AG04449 (cell line): ENCODE data around the gene RNF115.

Source experiments
- CTCF ChIA-PET: fragments of 350-600 bp; formaldehyde crosslinking; extraction: SDS; loops from one replicate; lab custom pipeline; 2021; ENCODE audit warnings: antibody characterized with exemption; lab: Yijun Ruan, JAX
- POLR2A ChIA-PET: fragments of 400-600, 350-600 bp; formaldehyde crosslinking; extraction: SDS; loops from one replicate; lab custom pipeline; 2020; ENCODE audit warnings: antibody characterized with exemption, inconsistent platforms; lab: Yijun Ruan, JAX
- DNase-seq: peaks from one replicate; pipeline ENCODE4 v3.0.0-alpha.2; 2010; ENCODE audit warnings: low read depth, low spot score
- H3K4me3 ChIP-seq: 2 replicates; pipeline ENCODE4 v1.5.1; 2011; ENCODE audit warnings: low read depth, mild to moderate bottlenecking, control low read depth, low read length
- CTCF ChIP-seq: IDR thresholded peaks from one replicate; pipeline ENCODE4 v1.5.1; 2011; ENCODE audit warnings: mild to moderate bottlenecking, moderate library complexity, low read length, control low read depth, inconsistent platforms; ENCODE audit not compliant: insufficient read depth; ENCODE audit errors: missing control alignments

The RNF115 gene

GRCh38 chr1:145823565-145824498 is at the start of gene RNF115, which contains the start of gene POLR3C:
Gene RNF115 (minus strand): TSS chr1:145824095. CDS start chr1:145823873, 222 bp downstream.
Gene POLR3C (plus strand): TSS chr1:145824200. CDS start chr1:145825777, 1,577 bp downstream.
- CTCF ChIA-PET = interaction anchor here (0.8 to 8.6 kb wide), 4 partner anchors 23 to 103 kb away, joined by 3 to 136 read pairs (median 8); partner anchors contain the start of gene NUDT17
- peak; percentile 36 for DNase-seq
- no peak for TF ChIP-seq CTCF
- H3K4me3 ChIP-seq = peak within 1 kb of the TSS; percentile 82
- POLR2A ChIA-PET = interaction anchor here (0.5 to 1.7 kb wide), 6 partner anchors 22 to 110 kb away, joined by 3 to 17 read pairs (median 6); partner anchors contain the start of genes NUDT17 and PIAS3

GRCh38 chr1:145871994-145872924 is 48.4 kb upstream of the RNF115 start:
- H3K4me3 ChIP-seq = peak overlapping the region; percentile 29
- no peak for DNase-seq
- CTCF ChIA-PET = interaction anchor here (1.2 to 3.6 kb wide), 7 partner anchors 9 to 27 kb away, joined by 3 to 28 read pairs (median 8); partner anchors contain the start of gene NUDT17
- POLR2A ChIA-PET = interaction anchor here (1.0 to 2.3 kb wide), 2 partner anchors 13 to 20 kb away, joined by 4 to 12 read pairs; partner anchors contain the start of gene PIAS3
- no peak for TF ChIP-seq CTCF

- CTCF ChIA-PET = interaction anchor here (0.6 to 3.1 kb wide), 4 partner anchors 11 to 81 kb away, joined by 3 to 19 read pairs (median 4); no protein-coding TSS in a partner anchor
- no peak overlapping the region for H3K4me3 ChIP-seq
- POLR2A ChIA-PET = interaction anchor here (1.2 kb wide), 1 partner anchor 9 kb away, joined by 3 read pairs; no protein-coding TSS in a partner anchor
- no peak for DNase-seq
- TF ChIP-seq CTCF = no peak
Observed at GRCh38 chr1:145868232-145868631, 44.3 kb upstream of the RNF115 start.

DNA sequence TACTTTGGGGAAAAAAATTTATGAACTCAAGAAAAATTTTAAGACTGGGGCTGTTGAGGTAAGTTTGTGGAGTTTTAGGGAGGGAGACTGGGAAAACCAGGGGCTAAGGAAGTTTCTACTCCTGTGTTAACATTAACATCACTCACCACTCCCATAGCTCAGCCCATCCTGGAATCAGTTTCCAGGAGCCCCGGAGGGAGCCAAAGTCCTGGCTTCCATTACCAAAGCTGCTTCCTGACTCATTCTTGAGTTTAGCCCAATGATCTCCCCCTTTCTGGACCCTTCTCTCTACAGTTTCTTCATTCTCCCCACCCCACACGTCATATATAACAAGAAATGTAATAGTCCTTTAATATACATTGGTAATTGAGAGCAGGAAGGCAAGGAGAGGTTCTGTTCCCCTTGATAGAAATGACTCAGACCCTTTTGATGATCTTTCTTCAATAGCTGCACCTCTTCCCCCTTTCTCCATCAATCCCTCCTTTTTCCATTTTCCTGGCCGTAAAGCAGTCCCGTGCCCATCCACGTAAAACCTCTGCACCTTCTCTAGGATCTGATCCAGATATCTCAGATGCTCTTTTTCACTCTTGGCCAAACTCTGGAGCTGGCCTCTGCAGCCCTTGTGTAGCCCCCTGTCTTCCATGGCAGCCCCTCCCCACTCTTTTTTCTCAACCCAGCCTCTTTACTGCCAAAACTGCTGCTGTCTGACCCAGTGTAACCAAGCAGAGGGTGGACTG is 39.6 kb upstream of the RNF115 start:
- ChIA-PET CTCF (interaction anchor here (0.7 to 10.1 kb wide), 5 partner anchors 9 to 28 kb away, joined by 3 to 220 read pairs (median 6); partner anchors contain the start of gene NUDT17), POLR2A (no interaction called here)
- DNase-seq = no peak
- no peak overlapping the region for H3K4me3 ChIP-seq
- TF ChIP-seq CTCF = no peak

DNA sequence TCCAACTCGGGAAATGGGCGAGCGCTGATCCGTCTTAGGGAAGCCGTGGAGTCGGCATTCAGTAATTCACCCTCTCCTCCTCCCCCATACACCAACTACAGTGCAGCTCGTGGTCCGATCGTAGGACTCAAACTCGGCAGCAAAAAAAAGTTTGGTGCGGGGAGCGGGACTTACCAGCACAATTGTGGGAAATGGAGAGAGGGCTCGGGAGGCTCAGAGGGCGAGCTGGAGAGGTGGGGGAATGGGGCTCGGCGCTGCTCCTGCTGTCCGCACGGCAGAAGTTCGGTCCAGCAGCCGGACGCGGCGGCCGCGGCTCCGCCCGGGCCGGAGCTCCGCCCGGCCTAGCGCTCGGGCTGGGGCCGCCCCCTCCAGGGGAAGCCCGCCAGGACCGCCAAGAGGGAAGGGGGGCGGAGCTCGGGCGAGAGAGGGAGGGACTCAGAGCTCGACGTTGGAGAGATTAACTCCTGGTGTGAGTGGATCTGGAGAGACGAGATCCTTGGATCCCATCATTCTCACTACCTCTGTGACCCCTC is 35.7 kb upstream of the RNF115 start:
- TF ChIP-seq CTCF = peak; percentile 4
- peak overlapping the region; percentile 92 for H3K4me3 ChIP-seq
- ChIA-PET POLR2A (interaction anchor here (0.6 to 3.0 kb wide), 14 partner anchors 9 to 192 kb away, joined by 3 to 80 read pairs (median 6); partner anchors contain the start of genes ANKRD34A, ANKRD35, LIX1L and NUDT17), CTCF (interaction anchor here (0.9 to 10.1 kb wide), 14 partner anchors 11 to 157 kb away, joined by 3 to 220 read pairs (median 5); partner anchors contain the start of genes ANKRD35, ITGA10, NUDT17 and RBM8A)
- DNase-seq = no peak
